Stimulated activated CD4-positive, alpha-beta T cell treated with anti-CD3 and anti-CD28 coated beads, Interleukin-2, amount 100 ng/mL, for 4 hours (primary cell): Measurements from ENCODE around the gene CBX5.
A peak's percentile ranks its signal among the peaks of the same experiment; 100 is the strongest.
"Not testable (repeated sequence)": the region's sequence is repeated elsewhere in the genome, so short reads cannot be mapped to it uniquely, and the experiment has no call there.

Experiments used
- DNase-seq: peaks from one replicate; pipeline ENCODE4 v3.0.0-alpha.2; 2020; ENCODE audit warnings: low read depth

CBX5 gene

DNA sequence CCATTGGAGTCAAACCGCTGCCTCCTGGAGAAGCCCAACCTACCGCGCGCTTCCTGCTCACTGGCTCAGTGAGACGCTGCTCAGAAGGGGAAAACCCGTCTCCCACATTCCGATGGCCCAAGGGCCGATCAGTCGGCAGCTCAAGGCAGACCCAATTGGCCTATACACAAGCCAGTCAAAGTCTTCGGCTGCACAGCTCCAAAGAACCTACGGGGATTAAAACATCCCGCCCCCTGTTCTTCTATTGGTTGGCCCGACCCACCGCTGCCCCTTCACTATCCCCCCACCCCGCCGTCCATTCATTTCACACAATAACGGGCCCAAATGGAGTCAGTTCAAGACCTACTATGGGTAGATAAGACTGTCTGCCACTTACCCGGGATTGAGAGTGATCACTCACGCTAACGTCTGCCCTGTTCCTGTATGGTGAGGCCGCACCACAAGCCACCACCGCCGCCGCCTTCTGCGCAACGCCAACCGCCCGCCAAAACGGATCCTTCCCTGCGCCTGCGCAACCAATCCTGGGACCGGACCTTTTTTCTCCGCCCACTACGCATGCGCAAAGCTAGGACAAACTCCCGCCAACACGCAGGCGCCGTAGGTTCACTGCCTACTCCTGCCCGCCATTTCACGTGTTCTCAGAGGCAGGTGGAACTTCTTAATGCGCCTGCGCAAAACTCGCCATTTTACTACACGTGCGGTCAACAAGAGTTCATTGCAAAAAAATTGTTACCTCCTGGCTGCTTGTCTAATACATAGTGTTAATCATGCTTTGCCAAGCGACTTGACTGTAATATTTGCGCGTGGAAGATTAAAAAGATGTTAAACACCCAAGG, at the start of gene CBX5:
Gene CBX5 (minus strand): TSS at position 491 of the 836 bp plus-strand sequence. CDS start 22,472 bp downstream, outside the sequence.
- DNase-seq = peak; percentile 99

DNA sequence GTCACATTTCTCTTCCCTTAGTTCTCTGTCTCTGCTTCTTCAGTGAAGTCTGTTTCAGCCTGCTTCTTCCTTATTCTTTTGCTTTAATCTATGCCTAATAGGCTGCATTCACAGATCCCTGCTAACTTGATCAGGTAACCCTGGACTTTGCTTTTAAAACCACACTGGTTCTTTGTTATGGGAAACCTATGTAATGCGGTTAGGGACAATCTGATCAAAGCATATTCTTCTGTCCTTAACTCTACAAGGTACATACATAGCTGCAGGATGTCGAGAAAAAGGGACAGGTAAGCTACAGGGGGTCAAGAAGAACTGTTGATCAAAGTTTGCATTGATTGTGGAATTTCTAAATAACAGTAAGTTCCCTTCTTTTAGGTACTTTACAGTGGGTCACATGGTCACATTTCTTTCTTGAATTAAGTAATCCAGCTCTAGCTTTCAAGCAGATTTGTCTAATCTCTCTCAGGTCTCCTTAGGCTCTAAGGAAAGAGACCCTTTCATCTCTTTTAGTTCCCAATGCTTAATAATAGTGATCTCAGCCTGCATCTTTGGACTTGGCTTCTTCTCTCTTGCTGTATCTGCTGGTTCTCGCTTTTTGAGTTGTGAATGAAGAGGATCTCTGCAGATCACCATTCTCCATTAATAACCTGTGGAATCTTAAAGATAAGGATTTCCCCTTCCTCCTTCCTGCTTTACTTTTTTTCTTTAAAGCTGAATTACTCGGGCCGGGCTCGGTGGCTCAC, 48.8 kb upstream of the CBX5 start:
- no peak for DNase-seq

- DNase-seq = not testable (repeated sequence)
Observed at GRCh38 chr12:54325442-54326109, 45.7 kb upstream of the CBX5 start.

DNA sequence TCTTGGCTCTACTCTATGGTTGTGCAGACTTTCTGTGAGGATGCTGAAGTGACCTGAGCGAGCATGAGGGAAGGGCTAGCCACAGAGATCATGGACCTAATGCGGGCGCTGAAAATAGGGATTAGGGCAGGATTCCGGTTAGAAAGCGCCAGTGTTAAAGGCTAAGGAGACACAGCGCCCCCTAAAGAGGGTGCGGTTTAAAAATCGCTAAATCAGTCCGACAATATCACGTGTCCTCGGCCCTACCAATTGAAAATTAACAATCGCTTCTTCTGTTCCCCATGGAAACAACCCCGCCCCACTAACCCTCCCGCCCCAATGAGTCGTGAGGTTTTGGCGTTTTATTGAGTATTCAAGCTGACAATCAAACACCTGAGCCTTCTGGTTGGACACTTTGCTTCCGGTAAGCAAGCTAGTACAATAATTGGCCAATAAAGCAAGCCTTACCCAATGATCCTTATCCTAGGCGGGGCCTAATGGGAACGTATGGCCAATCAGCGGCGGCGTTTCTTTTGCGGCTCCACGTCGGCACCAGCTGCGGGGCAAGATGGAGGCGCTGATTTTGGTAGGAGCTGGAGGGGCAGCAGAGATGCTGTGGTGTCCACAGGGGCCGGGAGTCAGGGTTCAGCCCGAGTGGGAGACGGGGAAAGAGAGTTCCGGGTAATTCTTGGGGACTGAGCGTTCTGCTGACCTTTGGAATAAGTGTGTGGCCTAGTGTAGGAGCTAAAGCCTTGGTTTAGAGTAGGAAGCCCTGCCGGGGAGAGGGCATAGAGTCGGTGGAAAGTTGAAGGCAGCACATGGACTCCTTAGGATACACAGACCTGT, 44.9 kb upstream of the CBX5 start, which contains the start of gene COPZ1:
Gene COPZ1 (plus strand): TSS at position 515 of the 825 bp plus-strand sequence. CDS start 33 bp downstream, at position 548.
- DNase-seq = peak; percentile 90

- DNase-seq = no peak
Observed at GRCh38 chr12:54321363-54321762, 41.4 kb upstream of the CBX5 start.

DNA sequence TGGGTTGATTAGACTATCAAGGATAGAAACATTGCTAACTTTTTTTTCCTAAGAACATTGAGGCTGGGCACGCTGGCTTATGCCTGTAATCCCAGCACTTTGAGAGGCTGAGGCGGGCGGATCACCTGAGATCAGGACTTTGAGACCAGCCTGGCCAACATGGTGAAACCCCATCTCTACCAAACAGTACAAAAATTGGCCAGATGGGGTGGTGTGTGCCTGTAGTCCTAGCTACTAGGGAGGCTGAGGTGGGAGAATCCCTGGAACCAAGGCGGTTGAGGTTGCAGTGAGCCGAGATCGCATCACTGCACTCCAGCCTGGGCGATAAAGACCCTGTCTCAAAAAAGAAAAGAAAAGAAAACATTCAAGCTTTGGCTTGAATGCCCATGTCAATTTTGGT, 32.4 kb upstream of the CBX5 start:
- not testable (repeated sequence) for DNase-seq

GRCh38 chr12:54311051-54311450, 31.1 kb upstream of the CBX5 start:
- DNase-seq = no peak

DNA sequence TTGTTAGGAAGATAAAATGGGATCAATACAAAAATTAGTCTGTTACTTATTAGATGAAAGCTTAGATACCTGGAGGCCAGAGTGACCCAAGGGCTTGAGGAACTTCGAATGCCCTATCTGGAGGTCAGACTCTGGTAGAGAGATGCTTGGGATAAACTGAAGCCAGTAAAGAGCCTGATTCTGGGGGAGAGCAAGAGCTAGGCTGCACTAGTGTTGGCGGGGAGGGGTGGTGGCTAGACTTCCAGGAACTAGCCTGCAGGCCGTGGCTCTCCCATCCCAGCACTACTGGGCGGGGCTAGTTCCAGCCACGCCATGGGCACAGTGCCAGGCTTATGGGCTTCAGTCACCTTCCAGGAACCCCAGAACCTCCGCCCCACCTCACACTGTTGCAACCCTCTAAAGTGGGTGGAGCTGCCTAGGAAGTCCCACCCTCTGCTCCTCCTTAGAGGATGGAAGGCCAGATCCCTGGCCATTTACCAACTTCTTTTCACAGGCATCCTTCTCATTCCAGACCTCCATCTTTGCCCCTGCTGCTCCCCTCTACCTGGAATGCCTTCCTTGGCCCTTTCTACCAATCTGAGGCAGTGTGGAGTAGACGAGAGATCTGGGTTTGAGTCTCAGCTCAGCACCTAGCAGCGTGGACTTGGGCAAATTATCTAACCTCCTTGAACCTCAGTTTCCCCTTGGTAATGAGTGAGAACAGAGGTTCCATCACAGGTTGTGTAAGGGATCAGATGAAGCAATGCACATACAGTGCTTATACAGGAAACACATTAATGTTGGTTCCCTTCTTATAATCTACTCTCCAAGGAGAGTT, 27.2 kb upstream of the CBX5 start:
- DNase-seq = no peak

DNA sequence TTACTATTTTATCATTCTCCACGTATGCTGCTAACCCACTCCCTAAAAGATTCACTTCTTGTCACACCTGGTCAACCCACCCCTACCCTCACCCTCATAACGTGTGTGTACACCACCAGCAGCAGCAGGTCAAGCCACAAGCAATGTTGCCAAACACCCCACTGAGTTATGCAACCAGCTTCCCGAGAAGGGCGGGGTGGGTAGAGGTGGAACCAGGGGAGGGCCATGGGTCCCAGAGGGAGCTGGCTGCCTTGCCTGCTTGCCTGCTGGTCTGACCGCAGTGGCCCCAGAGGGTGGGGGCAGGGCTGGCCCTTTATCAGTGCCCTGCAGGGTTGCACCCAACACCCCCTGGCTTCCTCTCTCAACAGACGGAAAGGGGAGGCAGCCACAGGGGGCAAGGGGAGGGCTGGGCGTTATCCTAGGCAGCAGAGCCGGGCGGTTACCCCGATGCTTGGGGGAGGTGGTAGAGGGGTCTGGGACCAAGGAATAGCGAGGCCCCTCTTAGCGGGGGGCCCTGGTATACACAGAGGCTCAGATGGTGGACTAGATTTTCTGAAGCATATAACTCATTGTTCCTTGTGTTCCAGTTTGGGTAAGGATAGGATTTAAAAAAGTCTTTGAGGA, 24.4 kb upstream of the CBX5 start:
- no peak for DNase-seq

DNA sequence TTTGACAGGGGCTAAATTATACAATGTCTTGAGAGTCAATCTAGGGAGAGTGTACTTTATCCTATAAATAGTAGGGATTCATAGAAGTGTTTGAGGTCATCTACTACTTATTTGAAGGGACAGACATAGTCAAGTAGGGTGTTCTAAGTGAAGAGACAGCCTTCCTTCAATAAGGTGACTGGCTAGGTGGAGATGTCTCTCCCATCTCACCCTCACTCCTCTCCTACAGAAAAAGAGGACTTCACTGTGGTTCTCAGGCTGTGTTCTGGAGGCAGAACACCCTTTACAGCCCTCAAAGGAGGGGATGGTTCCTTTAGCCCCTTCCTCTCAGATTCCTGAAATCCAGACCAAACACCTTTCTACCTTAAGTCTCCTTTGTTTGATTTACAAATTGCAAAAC, 23.7 kb upstream of the CBX5 start:
- DNase-seq = no peak

DNA sequence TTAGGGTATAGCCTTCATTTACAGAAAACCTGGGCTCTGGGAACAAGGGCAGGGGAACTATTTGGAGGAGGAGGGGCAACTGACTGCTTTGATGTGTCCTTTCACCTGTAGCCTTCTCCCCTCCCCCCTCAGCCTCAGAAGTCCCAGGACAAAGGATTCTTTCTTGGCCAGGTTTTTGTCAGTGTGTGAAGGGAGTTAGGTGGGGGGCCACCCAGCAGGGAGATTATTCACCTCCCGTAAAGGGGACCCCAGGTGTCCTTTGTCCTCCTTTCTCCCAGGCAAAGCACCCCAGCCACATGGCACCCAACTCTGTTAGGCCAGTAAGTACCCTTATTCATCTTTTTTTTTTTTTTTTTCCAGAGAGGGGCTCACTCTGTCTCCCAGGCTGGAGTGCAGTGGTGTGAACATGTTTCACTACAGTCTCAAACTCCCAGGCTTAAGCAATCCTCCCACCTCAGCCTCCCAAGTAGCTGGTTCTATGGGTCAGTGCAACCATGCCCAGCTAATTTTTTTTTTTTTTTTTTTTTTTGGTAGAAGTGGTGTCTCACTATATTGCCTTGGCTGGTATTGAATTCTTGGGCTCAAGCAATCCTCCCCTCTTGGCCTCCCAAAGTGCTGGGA, 21.6 kb upstream of the CBX5 start:
- DNase-seq = no peak

GRCh38 chr12:54300732-54301427, 21.0 kb upstream of the CBX5 start, which contains the start of gene NFE2:
Gene NFE2 (minus strand): TSS chr12:54301015. CDS start chr12:54295248, 5,767 bp downstream.
- DNase-seq = no peak

GRCh38 chr12:54300225-54300731, 20.4 kb upstream of the CBX5 start:
- no peak for DNase-seq

DNA sequence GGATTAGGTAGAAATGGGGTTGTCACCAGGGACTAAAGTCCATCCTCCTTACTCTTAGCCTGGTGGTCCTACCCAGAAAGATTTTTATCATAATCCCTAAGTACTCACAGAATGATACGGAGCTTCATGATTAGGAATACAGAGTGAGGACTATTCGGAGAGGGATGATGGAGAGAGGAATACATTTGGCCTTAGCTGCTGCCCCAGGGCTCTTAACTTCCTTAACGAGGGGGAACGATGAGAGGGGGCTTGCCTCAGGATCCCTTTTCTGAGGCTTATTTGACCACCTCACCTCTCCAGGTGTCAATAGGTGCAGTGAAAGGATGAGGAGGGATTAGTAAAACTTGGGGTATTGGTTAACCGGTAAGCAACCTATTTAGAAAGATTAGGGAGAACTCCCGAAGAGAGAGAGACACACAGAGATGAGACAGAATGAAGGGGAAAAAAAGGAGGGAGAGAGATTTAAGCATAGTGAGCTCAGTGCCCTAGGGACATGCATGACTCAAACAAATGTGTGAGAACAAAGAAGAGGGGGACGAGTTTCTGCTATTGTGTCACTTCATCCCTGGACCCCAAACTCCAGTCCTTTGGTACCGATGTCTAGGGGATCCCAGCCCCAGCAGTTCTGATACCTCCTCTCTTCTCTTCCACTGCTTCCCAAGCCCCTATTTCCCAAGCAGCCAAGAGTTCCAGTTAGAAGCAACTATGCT, 19.7 kb upstream of the CBX5 start:
- DNase-seq = no peak

DNA sequence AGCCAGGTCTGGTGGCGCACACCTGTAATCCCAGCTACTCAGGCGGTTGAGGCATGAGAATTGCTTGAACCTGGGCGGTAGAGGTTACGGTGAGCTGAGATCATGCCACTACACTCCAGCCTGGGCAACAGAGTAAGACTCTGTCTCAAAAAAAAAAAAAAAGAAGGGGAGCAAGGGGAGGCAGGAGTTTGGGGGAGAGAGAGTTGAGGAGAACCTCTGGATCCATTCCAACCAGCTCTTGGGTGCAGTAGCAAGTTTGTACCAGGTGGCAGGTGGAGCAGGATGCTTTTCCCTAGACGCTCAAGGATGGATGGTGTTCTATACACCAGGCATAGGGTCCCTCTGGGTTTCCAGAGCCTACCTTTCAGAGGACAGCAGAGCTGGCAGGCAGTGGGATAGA, 19.0 kb upstream of the CBX5 start:
- no peak for DNase-seq

DNA sequence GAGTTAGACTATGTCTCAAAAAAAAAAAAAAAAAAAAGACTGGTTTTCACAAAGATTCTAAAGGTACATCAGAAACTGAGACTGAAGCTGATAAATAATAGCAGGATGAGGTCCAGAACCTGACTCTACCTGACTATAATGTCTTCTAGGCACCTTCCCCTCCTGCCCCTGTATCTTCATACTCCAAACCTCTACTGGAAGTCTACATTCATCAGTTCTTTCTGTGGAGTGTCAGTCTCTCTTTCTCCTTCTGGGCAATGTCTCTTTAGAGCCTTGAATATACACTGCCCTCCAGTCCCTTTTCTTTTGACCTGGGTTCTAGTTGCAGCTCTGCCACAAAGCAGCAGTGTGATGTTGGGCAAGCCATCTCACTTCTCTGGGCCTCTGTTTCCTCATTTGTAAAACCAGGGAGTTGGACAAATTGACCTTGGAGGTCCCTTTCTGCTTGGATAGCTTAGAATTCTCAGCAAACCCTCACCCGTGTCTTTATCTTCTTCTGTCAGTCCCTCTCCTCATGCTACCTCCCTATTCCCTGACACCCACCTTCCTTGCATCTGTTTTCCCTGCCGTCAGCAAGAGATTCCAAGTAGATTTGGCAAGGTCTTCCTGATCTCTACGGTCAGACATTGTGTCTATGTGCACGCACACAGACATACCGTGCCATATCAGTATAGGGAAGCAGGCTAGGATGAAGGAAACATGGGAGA, 16.6 kb upstream of the CBX5 start:
- no peak for DNase-seq

DNA sequence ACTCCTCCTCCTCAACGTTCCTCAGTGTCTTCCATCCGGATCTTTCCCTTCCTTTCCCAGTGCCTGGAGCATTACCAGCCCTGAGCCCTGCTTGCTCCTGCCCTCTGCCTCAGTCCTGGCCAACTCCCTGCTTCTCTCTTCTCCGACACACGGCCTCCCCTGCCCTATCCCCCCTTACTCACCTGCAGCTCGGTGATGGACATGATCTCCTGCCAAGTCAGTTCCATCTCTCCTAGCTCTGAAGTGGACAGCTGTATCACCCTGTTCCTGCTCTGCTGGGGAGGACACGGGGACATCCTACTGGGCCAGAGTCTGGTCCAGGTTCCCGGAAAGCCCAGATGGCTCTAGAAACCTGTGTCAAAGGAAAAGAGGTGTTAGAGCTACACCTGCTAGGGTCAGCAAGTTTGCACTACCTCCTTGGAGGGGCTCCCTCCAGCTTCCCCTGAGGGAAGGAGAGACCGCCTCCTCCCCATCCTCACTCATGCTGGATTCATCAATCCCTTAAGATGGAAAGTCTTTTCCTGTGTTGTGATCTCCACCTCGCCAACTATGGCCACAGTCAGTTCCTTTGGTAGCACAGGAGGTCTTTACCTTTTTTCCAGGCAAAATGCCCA, 15.1 kb upstream of the CBX5 start:
- no peak for DNase-seq
